CD4-positive, alpha-beta T cell treated with Interleukin-15 for 4 hours (primary cell): Measurements from ENCODE around the gene PRR5.
"Not testable (repeated sequence)": the region's sequence is repeated elsewhere in the genome, so short reads cannot be mapped to it uniquely, and the experiment has no call there.

Experiments
- DNase-seq: peaks from one replicate; pipeline ENCODE4 v3.0.0-alpha.2; 2020; ENCODE audit warnings: low spot score

Gene PRR5

DNA sequence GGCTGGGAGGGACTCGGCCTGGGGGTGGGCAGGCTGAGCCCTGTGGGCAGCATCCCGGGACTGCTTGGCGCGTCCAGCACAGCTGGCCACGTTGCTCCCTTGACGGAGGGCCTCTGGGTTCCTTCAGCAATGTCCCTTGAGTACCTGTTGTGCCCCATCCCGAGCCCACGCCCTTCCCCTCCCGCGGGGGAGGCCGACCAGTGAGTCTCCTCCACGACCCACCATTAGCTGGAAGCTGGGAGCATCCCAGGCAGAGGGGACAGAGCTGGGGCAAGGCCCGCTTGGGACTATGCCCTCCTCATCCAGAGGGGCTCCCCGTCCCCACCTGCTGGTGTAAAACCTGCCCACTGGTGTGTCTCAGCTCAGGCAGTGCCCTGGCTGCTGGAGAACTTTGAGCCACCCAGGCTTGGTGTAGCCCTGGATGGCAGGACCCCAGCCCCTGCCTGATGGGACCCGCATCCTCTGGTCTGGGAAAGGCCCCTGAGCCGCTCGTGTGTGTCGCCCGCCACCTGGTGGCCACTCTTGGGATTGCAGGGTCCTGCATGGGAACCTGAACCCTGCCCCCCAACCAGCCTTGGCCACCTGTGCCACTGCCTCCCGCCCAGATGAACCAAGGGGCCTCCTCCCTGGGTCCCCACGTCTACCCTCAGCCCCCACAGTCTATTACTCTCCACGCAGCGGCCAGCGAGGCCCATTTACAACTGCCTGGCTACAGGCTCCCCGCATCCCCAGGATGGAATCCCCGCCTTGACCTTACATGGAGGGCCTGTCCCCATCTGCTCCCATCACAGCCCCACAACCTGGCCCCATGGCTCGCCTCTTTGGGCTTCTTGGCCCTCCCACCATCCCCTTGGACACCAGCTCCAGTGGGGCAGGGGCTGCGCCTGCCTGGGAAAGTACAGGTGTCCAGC, 33.8 kb downstream of the PRR5 start:
- peak; percentile 78 for DNase-seq

GRCh38 chr22:44736581-44737405, 34.8 kb downstream of the PRR5 start:
- no peak for DNase-seq

GRCh38 chr22:44737406-44738346, 35.7 kb downstream of the PRR5 start:
- no peak for DNase-seq

- no peak for DNase-seq
Measured at GRCh38 chr22:44738347-44738715, 36.3 kb downstream of the PRR5 start.

- no peak for DNase-seq
Measured at GRCh38 chr22:44739024-44739423, 37.0 kb downstream of the PRR5 start.

GRCh38 chr22:44739666-44740065, 37.7 kb downstream of the PRR5 start:
- DNase-seq = not testable (repeated sequence)

DNA sequence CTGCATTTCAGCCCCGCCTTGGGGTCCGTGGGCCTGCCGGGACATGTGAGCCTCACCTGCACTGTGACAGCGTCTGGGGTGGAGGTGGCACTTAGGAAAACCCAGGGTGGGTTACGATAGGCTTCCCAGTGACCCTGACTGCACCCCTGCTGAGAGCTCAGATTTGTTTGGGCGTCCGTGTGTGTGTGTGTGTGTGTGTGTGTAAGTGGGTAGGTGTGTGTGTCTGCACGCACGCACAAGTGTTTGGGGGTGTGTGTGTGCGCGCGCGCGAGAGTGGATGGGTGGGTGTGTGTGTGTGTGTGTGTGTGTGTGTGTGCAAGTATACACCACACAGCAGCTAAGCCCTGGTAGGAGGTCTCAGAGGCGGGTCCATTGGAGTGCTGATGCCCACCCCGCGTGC, 38.3 kb downstream of the PRR5 start:
- no peak for DNase-seq

- no peak for DNase-seq
Measured at GRCh38 chr22:44741929-44742328, 39.9 kb downstream of the PRR5 start.

- DNase-seq = no peak
Measured at GRCh38 chr22:44743247-44743646, 41.2 kb downstream of the PRR5 start.

DNA sequence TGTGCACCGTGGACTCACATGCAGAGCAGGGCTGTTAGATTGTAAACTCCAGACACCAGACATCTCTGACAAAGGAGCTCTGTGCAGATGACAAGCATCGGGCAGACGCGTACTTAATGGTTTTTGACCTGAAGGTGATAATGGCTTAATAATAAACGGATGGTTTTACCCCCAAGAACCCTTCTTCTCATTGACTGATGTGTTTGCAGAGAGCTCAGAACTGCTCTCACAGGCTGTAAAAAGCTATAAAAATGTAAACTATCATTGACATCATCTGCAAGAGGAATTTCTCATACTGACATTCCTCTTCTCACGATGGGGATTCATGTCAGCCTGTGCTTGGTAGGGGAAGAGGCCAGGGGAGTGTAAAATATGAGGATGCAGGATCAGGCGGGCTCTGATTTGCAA, 41.8 kb downstream of the PRR5 start:
- no peak for DNase-seq

DNA sequence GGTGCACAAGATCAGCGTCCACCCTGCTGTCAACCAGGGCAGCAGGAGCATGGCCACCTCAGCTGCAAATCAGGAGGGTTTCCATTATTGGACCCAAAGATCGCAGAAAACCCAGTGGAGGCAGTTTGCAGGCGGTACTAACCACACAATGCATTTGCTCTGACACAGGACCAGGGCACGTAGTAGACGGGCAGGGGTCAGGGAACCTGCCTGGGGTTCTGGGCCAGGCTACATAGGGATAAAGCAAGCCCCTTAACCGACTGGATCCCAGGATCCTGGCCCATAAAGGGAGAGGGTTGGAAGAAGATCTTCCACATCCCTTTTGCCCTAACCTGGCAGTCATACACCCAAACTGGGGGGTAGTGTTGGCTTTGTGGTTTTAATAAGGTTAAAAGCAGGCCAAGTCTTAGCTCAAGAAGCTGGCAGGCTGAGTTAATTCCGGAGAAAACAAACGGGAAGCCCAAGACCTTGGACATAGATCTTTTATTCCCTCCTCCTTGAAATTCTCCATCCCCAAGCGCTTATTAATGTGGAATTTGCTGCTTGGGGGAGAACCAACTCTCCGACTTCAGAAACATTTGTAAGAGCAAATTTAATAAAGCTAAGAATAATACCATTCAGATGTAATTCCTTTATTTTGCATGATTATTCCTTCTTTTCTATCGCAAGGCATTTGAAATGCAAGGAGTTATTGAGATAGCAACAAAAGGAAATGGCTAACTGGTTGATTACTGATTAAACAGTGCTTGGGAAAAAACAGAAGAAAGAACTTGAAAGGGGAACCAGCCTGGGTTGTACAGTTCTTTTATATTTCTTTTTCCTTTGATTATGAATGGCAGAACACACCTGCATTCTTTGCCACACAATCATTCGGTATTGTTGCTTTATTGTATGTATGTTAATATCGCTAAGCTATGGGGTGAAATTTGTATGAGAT, 44.1 kb downstream of the PRR5 start:
- no peak for DNase-seq

DNA sequence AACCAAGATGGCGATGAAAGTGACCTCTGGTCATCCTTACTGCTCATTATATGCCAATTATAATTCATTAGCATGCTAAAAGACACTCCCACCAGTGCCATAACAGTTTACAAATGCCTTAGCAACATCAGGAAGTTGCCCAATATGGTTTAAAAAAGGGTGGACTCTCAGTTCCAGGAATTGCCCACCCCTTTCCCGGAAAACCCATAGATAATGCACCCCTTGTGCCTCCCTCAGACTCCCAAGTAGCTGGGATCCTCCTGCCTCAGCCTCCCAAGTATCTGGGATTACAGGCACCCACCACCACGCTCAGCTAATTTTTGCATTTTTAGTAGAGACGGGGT, 45.8 kb downstream of the PRR5 start:
- DNase-seq = not testable (repeated sequence)

DNA sequence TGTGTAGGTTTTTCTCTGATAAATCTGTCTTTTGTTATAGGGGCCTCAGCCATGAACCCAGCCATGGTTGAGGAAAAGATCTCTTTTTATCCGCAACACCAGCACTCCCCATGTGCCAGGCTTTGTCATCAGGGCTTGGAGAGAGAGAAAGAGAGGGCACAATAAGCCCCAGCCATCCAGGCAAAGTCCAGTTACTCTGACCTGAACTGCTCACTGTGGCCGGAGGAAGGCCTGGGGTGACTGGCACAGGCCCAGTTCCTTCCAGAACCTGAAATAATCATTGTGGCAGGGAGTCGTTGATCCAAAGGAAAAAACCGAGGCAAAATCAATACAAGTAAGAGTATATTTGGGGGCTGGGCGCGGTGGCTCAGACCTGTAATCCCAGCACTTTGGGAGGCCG, 46.5 kb downstream of the PRR5 start:
- no peak for DNase-seq

GRCh38 chr22:44750481-44750880, 48.5 kb downstream of the PRR5 start:
- no peak for DNase-seq

DNA sequence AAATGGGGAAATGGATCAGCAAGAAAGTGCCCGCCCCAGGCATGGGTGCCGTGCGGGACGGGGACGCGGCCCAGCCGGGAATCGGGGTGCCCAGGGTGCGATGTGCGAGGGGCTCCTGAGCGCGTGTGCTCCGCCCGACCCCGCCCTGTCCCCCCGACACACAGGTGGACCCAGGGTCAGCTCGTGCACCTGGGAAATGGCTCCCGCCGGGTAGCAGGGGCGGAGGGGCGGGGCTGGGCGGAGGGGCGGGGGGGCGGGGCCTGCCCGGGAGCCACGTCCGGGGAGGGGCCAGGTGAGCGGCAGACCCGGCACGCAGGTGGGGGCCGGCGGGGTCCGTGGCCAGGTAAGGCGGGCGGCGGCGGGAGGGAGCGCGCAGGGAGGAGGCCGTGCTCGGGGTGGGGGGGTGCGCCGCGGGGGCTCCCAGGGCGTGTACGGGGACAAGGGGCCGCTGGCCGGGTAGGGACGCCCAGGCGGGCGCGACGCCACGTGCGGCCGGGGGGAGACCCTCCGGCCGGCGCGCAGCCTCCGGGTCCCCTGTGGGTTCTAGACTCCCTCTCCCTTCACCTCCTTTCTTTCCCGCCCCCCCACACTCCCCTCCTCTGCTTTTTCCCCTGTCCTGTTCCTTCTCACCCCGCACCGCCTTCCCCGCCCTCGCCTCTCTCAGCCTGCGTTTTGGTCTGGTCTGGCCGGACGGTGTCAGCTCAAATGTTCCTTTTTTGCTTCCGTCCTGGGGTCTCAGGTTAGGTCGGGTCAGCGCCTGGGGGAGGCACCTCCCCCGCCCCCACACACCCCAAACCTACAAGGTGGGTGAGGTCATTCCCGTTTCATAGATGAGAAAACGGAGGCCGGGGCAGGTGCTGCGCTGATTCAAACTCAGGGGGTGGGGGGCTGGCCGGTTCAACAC, 50.5 kb downstream of the PRR5 start, which contains the start of gene ARHGAP8:
Gene ARHGAP8, plus strand, starts transcription at position 291 of the 904 bp plus-strand sequence. CDS start 33,953 bp downstream, outside the sequence.
- no peak for DNase-seq

- no peak for DNase-seq
Measured at GRCh38 chr22:44753189-44754042, 51.4 kb downstream of the PRR5 start.

DNA sequence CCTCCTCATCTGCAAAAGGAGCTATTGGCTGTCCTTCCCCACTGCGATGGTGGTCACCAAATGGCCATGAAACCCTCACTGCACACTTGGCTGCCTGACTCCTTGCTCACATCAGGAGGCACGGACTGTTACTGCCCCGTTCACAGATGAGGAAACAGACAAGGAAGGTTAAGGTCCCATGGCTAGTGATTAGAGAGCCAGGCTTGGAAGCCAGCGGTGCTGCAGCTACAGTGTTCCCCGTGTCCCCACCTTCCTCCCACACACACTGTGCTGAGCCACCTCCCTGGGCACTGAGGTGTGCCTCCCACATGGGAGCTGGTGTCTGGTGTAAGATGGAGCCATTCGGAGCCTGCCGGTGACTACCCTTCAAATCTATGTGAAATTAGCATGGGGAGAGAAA, 53.0 kb downstream of the PRR5 start:
- no peak for DNase-seq

DNA sequence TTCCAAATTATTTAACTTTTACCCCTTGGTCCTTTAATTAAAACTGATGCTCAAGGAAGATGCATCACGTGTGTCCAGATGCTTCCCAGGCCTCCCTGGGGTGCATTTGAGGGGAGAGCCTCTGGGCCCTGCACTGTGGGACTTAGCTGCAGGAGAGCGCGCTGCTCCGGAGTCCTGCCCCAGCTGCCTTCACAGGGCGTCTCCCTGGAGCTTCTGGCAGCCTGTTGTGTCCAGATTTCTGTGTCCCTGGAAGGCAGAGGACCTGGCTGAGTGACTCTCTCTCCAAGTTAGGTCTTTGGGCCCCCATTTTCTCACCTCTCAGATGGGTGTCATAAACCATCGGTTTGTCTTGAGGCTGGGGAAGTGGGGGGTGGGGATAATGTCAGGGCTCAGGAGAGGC, 53.4 kb downstream of the PRR5 start:
- no peak for DNase-seq

- no peak for DNase-seq
Measured at GRCh38 chr22:44755956-44756361, 54.0 kb downstream of the PRR5 start.
